Measurements from ENCODE around the gene B3GALNT1.

The B3GALNT1 gene, protein sequence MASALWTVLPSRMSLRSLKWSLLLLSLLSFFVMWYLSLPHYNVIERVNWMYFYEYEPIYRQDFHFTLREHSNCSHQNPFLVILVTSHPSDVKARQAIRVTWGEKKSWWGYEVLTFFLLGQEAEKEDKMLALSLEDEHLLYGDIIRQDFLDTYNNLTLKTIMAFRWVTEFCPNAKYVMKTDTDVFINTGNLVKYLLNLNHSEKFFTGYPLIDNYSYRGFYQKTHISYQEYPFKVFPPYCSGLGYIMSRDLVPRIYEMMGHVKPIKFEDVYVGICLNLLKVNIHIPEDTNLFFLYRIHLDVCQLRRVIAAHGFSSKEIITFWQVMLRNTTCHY

DNA sequence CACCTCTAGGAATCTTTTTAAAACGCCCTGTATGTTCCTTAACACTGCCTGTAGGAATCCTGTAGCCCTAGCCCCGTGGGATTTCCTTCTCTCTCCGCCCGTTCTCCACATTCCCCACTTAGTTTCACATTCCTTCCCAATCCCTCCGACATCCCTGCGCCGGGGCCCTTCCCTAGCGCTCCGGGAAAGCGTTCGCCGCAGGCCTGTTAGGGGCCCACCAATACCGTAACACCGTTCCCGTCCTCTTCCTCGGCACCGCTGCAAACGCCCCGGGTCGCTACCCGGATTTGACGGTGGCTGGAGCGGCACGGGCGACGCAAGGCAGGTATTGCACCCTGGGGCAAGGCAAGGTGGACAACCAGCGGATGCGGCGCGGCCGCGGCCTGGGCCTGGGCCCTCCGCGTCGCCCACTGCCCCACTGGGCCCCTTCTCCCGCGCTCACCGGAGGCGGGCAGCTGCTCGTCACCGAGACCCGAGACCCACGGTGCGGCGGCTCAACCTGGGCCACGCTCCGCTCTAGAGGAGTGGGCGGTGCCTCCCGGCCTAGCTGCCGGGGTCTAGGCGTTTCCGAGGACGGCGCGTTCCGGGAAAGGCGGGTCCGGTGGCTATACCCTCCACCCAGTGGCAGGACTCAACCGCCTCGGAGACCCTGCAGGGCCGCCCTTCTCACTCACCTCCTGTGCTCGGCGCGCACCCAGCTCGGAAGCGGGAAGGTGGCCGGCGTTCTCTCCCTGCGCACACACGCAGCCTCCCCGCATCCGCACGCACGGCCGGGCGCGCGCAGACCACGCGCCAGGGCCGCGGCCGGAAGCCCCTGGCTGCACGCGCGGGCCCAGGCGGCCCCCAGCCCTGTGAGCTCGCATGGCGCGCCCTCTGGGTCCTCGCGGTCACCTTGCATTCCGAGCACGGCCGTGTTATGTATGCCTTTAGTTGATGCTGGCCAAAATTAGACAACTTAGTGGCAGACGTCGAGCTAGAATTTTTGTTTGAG, at the start of gene B3GALNT1:
Gene B3GALNT1 (minus strand): TSS at position 789 of the 991 bp plus-strand sequence. CDS start 18,595 bp downstream, outside the sequence.
- peak; percentile 23 for DNase-seq

DNA sequence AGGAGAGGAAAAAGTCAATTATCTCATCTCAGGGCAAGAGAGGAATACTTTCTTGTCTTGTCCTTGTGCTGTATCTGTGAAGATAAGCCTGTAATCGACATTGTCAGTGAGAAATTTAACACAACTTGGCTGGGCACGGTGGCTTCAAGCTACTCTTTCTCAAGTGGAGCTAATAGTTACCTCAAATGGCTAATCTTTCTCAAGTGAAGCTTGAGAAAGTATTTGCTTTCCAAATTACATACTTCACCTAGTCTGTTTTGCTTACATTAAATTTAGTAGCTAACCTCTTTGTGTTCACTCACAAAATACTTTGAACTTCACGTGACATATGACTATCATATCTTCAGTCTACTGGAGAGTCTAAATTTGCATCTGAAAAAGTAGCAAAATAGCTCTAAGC, 48.3 kb upstream of the B3GALNT1 start:
- no peak for DNase-seq

DNA sequence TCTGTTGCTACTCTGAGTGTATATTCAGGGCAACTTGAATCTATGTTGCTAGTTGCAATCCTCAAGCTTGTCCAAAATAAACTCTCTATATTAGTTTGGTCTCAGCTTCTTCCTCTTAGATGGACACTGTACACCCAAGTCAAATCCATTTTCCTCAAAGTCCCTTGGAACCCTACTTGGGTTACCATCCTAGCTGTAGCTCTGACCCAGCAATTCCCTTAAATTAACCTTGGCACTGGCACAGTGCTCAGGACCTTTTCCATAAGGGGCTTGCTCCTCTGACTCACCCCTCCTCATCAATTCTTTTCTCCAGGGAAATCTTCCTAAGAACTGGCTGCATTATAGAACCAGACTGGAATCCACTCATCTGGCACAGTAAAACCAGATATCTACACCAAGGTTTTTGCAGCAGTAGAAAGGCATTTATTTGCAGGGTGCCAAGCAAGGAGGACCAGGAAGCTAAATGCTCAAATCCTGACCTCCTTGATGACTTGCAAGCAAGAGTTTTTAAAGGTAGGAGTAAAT, 44.9 kb upstream of the B3GALNT1 start:
- DNase-seq = no peak

DNA sequence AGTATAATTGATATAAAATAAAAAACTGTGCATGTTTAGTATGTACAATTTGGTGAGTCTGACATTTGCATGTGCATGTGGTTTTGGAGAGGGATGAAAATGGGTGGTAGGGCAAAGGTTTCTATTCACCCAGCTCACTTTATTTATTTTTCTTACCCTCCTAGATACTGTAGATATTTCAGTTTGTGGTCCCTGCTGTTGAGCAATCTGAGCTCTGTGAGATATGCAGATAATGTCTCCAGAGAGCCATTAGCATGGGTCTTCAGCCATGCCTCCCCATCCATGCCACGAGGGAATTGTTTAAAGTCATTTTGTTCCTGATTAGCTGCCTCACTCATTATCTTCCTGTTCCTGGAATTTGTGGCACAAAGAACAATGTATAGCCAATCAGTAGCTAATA, 44.4 kb upstream of the B3GALNT1 start:
- DNase-seq = no peak

DNA sequence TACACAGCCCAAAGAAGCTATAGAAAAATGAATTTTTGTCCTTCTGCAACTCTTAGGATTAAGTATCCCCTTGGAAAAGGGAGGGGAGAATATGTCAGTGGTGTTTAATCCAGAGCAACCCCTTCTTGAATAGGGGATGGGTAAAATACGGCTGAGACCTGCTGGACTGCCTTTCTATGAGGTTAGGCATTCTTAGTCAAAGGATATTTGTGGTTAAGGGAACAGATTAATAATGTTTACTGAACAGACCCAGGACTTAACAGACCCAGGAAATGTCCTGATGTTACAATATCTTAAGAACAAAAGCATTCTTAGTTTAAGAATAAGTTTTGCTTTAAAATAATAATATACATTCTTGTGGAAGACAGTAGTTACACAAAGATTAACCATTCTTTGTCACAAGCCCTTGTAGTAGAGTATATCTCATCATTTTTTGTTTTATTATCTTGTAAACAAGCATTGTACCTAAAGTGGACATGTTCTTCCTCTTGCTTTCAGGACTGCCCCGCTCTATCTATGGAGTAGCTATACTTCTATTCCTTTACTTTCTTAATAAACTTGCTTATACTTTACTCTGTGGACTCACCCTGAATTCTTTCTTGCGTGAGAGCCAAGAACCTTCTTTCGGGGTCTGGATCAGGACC, 43.8 kb upstream of the B3GALNT1 start:
- DNase-seq = no peak

DNA sequence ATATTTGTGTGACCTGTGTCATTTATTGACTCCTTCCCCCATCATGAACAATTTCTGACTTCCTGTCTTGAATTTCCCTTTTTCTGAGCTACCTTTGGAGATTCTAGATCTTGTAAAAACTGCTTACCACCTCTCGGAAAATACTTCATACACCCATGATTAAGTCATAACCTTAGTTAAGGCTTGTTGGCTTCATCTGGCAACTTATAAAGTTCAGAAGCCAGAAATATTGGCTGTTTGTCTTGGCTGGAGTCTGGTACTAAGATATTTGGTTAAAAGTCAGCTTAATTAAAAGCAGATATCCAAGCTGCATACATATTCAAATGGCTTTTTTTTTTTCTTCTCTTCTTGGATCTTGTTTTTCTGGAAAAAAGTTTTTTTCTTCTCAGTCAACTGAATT, 37.3 kb upstream of the B3GALNT1 start:
- DNase-seq = no peak

DNA sequence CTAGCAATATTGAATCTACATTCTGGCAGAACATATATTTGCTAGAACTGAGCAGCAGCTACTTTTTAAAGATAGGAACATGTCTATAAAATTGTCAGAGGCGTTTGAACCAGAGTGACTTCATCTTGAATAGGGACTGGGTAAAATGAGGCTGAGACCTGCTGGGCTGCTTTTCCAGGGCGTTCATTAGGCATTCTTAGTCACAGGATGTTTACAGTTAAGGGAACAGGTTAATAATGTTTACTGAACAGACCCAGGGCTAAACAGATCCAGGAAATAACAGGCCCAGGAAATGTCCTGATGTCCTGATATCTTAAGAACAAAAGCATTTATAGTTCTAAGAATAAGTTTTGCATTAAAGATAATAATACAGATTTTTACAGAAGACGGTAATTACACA, 34.5 kb upstream of the B3GALNT1 start:
- no peak for DNase-seq

DNA sequence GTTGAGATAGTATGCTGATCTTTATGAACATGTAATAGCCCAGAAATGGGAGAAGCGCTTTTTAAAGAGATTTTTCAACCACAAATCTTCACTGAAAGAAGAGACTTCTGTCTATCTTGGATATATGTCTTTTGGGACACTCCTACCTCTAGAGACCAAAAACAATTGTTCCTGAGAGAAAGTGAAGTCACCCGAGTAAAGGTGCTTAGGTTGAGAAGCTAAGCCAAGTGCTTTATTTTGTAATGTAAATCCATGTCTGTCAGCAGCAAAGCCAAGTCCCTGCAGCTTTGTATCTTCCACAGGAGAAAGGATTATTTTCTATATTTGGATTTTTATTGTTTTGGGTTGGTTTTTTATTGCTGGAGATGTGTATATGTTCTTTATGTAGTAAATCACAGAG, 32.1 kb upstream of the B3GALNT1 start:
- DNase-seq = no peak

DNA sequence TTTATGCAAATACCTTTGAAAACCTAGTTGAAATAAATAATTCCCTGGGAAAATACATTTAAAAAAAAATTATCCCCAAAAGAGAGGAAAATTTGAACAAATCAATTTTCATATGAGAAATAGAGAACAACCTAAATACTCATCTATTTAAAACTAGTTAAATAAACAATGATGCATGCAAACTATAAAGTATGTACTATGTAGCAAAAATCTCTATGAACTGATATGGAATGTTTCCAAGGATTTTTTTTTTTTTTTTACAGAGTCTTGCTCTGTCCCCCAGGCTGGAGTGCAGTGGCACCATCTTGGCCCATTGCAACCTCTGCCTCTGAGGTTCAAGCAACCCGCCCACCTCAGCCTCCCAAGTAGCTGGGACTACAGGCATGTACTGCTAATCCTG, 27.2 kb upstream of the B3GALNT1 start:
- DNase-seq = no peak

DNA sequence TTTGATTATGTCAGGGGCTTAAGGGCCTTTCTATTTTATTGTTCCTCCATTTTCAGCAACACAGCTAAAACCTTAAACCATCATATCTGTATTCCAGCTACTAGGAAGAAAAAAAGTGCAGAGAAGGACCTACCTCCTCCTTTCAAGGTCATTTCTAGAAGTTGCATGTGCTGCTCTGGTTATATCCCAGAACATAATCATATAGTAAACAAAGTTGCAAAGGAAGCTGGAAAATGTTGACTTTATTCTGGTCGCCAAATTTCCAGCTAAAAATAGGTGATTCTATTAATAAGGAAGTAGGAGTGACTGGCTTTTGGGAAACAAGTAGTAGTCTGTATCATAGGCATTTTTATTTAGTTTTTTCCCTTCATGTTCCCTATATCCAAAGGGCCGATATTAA, 21.3 kb upstream of the B3GALNT1 start:
- no peak for DNase-seq

DNA sequence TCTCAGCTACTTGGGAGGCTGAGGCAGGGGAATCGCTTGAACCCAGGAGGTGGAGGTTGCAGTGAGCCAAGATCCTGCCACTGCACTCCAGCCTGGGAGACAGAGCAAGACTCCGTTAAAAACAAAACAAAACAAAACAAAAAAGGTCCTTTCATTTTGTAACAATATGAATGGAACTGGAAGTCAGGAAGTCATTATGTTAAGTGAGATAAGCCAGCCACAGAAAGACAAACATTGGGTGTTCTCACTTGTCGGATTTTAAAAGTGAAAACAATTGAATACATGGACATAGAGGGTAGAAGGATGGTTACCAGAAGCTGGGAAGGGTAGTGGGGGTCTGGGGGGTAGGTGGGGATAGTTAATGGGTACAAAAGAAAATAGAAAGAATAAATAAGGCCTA, 12.5 kb upstream of the B3GALNT1 start:
- no peak for DNase-seq

DNA sequence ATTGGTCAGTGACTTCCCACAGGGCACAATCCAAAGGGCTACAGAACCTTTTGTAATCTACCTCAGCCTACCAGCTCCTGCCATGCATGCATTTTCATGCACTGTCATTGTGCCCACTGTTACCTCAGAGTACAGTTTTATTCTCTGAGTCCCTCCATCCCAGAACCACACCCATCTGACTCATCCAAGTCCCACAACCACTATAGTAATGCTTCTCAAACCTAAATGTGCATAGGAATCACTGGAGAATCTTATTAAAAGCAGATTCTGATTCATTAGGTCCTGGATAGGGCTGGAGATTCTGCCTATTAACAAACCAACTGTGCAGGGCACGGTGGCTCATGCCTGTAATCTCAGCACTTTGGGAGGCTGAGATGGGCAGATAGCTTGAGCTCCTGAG, 3.7 kb upstream of the B3GALNT1 start:
- no peak for DNase-seq

DNA sequence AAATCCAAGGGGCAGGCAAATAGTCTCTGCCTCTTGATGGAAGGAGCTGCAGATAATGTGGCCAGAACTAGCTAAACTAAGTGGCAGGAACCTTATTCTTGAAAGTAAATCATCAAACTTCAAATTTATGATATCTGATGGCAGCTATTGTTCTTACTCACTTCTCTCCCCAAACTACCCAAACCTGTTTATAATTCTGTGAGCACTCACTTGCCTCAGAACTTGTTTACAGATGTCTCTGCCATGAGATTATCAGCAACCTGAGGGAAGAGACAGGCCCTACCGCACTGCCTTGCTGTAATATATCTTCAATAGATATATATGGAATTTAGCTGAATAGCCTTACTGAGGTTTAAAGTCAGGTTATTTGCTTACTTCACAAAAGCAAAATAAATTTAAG, 2.2 kb upstream of the B3GALNT1 start:
- no peak for DNase-seq

DNA sequence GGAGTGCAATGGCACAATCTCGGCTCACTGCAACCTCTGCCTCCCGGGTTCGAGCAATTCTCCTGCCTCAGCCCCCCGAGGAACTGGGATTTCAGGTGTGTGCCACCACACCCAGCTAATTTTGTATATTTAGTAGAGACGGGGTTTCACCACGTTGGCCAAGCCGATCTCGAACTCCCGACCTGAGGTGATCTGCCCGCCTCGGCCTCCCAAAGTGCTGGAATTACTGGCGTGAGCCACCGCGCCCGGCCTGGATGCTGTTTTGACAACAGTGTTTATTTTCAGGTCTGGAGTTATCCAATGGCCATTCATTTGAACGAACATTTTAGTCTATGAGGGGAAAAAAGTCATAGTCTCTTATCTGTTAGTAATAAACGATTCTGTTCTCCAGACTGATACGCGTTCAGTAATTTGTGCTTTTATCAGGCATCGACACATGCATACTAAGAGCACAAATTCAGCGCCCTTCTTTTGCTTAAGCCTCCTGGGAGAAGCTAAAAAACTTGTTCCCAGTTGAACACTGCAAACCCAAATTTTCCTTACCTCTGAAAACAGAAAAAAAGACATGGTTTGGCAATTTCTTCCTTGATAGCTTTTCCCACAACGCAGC, 1.3 kb downstream of the B3GALNT1 start:
- DNase-seq = no peak

DNA sequence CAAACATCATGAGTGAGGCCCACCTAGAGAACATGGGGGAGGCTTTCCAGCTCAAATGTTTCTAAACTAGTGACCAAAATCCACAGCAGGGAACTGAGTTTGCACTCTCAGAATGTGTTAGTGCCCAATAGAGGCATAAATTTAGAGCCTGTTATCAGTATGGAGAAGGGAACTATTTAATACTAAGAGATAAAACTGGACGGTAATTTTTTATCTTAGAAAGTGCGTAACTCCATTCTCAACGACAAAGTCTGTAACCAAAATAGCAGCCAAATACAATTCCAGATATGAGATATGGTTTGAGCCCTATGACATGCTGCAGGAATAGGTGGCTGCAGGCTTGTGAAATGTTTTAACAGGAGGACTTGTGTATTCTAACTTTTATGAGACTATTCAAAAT, 3.5 kb downstream of the B3GALNT1 start:
- DNase-seq = no peak

DNA sequence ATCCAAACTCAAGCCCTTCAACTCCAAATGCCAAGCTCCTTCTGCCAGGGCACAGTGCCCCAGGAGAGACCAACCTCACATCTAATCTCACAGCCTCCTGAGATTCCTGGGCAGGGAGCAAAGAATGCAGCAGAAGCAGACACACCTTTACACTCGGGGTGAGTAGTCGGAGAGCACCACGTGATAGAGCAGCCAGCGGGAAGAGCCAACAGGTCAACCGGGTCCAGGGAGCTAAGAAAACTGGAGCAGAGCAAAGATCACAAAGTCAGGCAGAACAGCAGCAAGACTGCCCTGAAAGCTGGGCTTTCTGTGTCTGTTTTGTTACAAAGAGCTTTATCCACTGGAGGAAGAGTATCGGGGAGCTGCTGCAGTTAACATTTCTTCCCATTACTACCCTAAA, 4.2 kb downstream of the B3GALNT1 start:
- DNase-seq = no peak

DNA sequence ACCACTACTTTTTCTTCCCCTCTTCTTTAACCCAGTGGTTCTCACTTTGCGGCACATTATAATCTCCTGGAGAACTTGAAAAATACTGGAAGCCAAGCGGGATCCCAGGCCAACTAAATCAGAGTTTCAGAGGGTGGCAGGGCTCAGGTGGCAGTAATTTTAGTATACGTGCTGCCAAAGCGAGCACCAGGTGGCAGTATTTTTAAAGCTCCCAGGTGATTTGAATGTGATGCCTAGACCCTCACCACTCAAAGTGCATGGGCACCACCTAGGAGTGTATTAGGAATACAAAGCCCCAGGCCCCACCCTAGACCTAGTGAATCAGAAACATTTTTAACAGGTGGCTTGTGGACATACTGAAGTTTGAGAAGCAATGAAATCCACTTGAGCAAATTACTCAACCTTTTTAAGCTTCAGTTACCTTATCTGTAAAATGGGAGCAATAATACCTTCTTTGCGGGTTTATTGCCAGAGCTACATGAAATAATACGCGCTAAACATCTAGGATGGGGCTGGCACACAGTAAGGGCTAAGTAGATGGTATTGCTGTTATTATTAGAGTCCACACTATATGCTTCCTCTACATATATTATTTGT, 8.3 kb downstream of the B3GALNT1 start:
- peak; percentile 39 for DNase-seq

DNA sequence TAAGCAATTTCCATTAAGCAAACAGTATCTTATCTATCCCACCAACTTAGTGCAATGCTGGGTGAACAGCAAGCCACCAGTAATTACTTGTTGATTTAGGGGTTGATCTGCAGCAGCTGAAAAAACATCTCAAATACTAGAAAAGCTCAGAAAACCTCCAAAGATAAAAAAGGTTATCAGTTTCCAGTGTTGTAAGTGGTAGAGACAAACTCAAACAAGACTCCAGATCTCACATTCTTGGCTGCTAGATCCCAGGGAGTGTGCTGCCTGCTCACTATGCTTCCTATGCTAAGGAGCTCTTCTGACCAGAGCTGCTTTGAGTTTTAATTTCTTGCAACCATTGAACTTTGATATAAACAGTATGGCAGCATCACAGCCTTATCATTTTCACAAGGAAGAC, 11.3 kb downstream of the B3GALNT1 start:
- DNase-seq = no peak

DNA sequence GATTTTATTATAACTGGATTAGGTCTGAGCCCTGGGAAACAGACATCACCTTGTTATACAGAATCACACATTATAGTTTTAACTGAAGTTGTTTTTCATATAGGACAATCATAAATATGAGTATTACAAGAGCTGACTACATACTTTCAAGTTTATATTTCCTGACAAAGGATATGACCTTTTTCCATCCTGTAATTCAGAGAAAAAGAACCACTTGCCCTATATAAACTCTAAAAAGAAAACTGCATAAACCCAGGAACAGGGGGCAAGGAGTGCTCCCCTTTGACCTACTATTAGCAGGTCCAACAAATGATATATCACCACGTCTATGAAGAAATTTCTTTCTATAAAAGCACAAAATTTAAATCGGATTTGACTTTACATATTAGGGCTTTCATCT, 20.9 kb downstream of the B3GALNT1 start:
- DNase-seq = no peak

DNA sequence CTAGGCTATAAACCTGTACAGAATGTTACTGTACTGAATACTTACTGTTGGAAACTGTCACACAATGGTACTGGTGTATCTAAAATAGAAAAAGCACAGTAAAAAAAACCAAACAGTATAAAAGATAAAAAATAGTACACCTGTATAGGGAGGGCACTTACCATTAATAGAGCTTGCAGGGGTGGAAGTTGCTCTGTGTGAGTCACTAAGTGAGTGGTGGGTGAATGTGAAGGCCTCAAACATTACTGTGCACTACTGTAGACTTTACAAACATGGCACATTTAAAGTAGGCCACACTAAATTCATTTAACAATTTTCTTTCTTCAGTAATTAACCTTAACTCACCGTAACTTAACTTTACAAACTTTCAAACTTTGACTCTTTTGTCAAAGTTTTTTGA, 22.0 kb downstream of the B3GALNT1 start:
- no peak for DNase-seq

DNA sequence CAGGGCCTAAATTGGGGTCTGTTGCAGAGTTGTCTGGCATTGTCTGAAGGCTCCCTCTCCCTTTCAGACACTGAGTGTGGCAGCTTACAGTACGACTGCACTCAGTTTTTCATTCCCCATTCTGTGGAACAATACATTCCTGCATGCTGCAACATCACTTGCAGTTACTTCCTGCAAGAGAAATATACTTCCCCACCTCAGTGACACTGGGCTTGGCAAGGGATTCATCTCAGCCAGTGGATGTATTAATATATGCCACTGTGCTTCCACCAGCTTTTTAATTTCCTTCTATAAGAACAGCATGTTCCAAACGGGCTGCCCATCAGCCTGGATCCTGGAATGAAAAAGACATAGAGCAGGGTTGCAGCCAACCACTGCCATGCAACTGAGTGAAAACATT, 23.1 kb downstream of the B3GALNT1 start:
- DNase-seq = no peak

DNA sequence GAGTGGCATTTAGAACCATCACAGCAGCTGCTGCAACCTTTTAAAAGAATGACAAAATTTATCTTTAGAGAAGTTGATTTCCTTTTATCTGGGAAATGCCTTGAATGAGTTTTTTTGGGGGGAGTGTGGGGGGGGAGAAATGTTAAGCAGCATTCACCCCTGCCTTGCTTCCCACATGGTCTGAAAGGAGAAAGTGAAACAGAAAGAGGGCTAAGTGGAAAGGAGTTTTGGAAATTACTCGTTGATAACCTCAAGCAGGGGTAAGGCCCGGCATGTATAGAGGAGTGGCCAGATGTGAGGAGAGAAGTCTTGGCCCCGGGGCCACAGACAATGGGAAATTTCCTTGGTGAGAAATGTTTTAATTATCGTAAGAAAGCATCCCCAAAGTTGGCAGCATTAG, 23.5 kb downstream of the B3GALNT1 start:
- no peak for DNase-seq

Data from CD4-positive, alpha-beta T cell treated with Interleukin-17A for 4 hours (primary cell).